ENCODE data around the gene BRD4.

The BRD4 gene

DNA sequence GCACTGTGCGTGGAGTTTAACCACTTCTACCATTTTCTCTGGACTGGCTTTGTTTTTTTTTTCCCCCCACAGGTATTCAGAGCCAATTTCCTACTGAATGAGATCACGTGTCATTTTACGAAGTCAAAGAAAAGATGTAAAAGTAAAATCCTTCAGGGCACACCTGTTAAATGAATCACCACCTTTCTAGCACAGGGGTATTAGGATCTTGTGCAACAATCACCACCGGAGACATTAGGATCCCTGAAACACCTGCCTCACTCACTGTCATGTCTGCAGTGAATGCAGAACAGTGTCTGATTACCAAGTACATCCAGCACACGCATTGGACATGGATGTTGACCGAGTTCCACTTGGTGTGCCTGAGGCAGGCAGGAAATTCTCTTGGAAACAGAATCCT lies 17.2 kb downstream of the BRD4 start:
- no peak for TF ChIP-seq Cebpa-rat (IDR thresholded peaks at IDR 0.05)
- peaks cover 100% of the 10 kb centered on the region for H4K20me1 ChIP-seq
- peaks cover 79% of the 10 kb centered on the region for H3K4me1 ChIP-seq

GRCh38 chr19:15313649-15314279 lies 18.6 kb downstream of the BRD4 start:
- Histone ChIP-seq H3K4me1 (peaks cover 71% of the 10 kb centered on the region), H3K9me3 (peaks cover 6% of the 10 kb centered on the region; the same call in 1 of the 2 replicates), H3K9ac (no peak overlapping the region), H4K20me1 (peaks cover 100% of the 10 kb centered on the region), H3K27me3 (no peaks in the 10 kb centered on the region), H3K4me3 (no peak overlapping the region), H3K27ac (no peak overlapping the region), H3K36me3 (peaks cover 47% of the 10 kb centered on the region), H3K4me2 (no peak overlapping the region)
- no peak for TF ChIP-seq Cebpa-rat (IDR thresholded peaks at IDR 0.05)

More for the DNA sequence above, 17.2 kb downstream of the BRD4 start:
- no peaks in the 10 kb centered on the region for H3K27me3 ChIP-seq
- no peaks in the 10 kb centered on the region for H3K9me3 ChIP-seq
- no peak overlapping the region for H3K4me3 ChIP-seq
- 0 out of 2 replicates have a peak overlapping the region, but pooled peaks have one; percentile 76 for H3K4me2 ChIP-seq
- H3K27ac ChIP-seq, result no peak overlapping the region
- H3K36me3 ChIP-seq, result peaks cover 39% of the 10 kb centered on the region
- no peak overlapping the region for H3K9ac ChIP-seq

DNA sequence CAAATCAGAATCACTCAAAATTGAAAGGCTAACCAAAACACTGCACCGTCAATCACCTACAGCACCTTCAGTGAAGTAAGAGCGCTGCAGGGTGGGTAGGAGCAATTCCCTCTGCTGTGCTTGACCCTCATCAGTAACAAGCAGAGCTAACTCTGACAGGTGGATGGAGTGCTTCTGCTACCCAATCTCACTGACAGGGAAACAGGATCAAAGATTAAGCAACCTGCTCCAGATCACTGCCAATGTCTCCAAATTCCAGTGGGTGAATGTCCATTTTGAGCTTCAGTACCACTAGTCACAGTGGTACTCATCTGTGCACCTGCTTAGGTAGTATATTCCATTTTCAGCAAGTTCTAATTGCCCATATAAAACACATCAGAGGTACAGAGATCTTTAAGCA lies 25.2 kb downstream of the BRD4 start:
- H3K9me3 ChIP-seq, result peaks cover 44% of the 10 kb centered on the region
- H3K36me3 ChIP-seq, result peaks cover 52% of the 10 kb centered on the region
- no peak for TF ChIP-seq Cebpa-rat (IDR thresholded peaks at IDR 0.05)
- no peak overlapping the region for H3K27ac ChIP-seq
- H3K27me3 ChIP-seq, result no peaks in the 10 kb centered on the region
- peaks cover 58% of the 10 kb centered on the region for H3K4me1 ChIP-seq
- H3K9ac ChIP-seq, result no peak overlapping the region
- no peak overlapping the region for H3K4me3 ChIP-seq
- H3K4me2 ChIP-seq, result no peak overlapping the region
- H4K20me1 ChIP-seq, result peaks cover 100% of the 10 kb centered on the region

- 0 out of 2 replicates have a peak overlapping the region, but pooled peaks have one; percentile 0 for H3K4me3 ChIP-seq
- H3K4me2 ChIP-seq, result no peak overlapping the region
- H3K9ac ChIP-seq, result no peak overlapping the region
- H3K9me3 ChIP-seq, result peaks cover 44% of the 10 kb centered on the region
- peaks cover 58% of the 10 kb centered on the region for H3K4me1 ChIP-seq
- TF ChIP-seq Cebpa-rat (IDR thresholded peaks at IDR 0.05), result no peak
- peaks cover 47% of the 10 kb centered on the region for H3K36me3 ChIP-seq
- H3K27ac ChIP-seq, result no peak overlapping the region
- no peaks in the 10 kb centered on the region for H3K27me3 ChIP-seq
- peaks cover 100% of the 10 kb centered on the region for H4K20me1 ChIP-seq
Measured at GRCh38 chr19:15305582-15306334, 26.6 kb downstream of the BRD4 start.

DNA sequence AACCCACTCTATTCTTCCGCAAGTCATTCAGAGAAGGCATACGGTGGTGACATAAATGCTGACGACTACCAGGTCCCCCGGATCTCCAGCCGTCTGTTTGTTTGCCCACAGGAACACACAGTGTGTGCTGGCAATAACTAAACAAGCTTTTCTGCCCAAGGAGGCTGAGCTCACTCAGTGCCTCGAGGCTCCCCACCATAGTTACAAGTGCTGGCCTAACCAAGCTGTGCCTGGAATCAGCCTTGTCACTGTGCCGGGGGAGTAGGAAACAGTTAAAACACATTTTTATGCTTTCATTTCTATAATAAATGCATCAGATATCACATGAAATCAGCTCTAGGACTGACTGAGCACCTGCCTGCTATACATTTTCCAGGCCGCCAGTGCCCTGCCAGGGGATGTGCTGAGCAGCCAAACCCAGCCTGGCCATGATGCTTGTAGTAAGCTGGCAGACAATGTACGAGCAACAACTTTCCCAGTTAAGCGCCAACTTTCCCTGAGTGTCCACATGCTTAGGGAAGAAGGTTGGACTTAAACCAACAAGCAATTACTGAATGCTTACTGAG lies 28.1 kb downstream of the BRD4 start:
- H3K9ac ChIP-seq, result no peak overlapping the region
- peaks cover 61% of the 10 kb centered on the region for H3K4me1 ChIP-seq
- TF ChIP-seq Cebpa-rat (IDR thresholded peaks at IDR 0.05), result no peak
- no peaks in the 10 kb centered on the region for H3K27me3 ChIP-seq
- peaks cover 47% of the 10 kb centered on the region for H3K36me3 ChIP-seq
- peaks cover 43% of the 10 kb centered on the region for H3K9me3 ChIP-seq
- H3K27ac ChIP-seq, result no peak overlapping the region
- 0 out of 2 replicates have a peak overlapping the region, but pooled peaks have one; percentile 69 for H3K4me2 ChIP-seq
- no peak overlapping the region for H3K4me3 ChIP-seq
- H4K20me1 ChIP-seq, result peaks cover 100% of the 10 kb centered on the region

DNA sequence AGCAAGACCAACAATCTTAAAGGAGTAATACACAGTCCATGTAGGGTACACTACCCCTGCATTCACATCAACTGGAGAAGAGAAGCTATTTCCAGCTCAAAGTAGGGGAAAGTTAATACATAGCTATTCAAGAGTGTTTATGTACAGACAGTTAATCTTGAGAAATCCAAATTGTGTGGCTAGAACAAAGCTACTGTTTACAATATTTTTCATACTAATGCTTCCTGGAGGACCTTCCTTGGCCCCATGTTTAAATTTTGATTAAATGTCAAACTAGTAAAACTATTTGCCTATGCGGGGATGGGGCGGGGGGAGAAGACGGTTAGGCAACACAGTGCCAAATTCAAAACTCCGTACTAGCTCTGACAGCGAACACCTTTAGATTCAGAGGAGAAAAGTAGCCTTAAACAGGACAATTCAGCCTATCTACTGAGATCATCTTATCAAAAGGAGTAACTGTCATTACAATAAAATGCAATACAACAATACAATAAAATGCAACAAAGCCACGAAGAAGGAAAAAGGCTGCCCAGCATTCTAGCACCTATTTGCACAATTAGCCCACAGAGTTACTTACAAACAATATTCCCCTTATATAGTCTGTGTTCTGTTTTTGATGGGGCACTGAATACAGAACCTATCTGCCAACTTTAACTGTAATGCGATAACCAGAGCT lies 29.1 kb downstream of the BRD4 start:
- Histone ChIP-seq H3K27me3 (no peaks in the 10 kb centered on the region), H3K9me3 (peaks cover 33% of the 10 kb centered on the region), H3K4me2 (peak overlapping the region; percentile 69), H4K20me1 (peaks cover 100% of the 10 kb centered on the region), H3K4me3 (no peak overlapping the region), H3K36me3 (peaks cover 39% of the 10 kb centered on the region), H3K9ac (no peak overlapping the region), H3K4me1 (peaks cover 71% of the 10 kb centered on the region), H3K27ac (0 out of 2 replicates have a peak overlapping the region, but pooled peaks have one; percentile 10)
- TF ChIP-seq Cebpa-rat (IDR thresholded peaks at IDR 0.05), result no peak

DNA sequence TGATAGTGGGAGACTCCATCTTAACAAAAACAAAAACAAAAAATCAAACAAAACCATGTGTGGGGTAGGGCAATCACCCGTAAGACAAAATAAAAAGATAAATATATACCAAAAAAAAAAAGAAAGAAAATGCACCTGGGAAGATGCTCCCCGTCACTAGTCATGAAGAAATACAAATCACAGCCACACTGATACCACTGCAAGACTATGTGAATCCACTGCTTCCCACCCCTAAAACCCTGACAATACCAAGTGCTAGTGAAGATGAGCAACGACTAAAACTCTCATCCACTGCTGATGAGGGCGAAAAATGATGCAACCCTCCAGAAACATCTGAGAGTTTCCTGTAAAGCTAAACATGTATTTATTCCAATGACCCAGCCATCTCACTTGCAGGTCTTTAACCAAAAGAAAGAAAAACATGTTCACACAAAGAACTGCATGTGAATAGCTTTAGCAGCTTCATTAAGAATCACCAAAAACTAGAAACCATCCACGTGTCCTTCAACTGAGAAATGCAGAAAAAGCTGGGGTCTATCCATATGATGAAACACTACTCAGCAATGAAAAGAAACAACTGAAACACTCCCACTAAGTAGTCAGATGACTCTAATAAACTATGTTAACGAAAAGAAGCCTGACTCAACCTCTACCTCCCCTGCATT lies 31.7 kb downstream of the BRD4 start:
- no peak overlapping the region for H3K4me3 ChIP-seq
- no peak overlapping the region for H3K9ac ChIP-seq
- peak overlapping the region; percentile 69 for H3K4me2 ChIP-seq
- H3K4me1 ChIP-seq, result peaks cover 97% of the 10 kb centered on the region
- H3K27me3 ChIP-seq, result no peaks in the 10 kb centered on the region
- peaks cover 38% of the 10 kb centered on the region for H3K36me3 ChIP-seq
- H3K9me3 ChIP-seq, result peaks cover 9% of the 10 kb centered on the region
- no peak for TF ChIP-seq Cebpa-rat (IDR thresholded peaks at IDR 0.05)
- peaks cover 100% of the 10 kb centered on the region for H4K20me1 ChIP-seq
- no peak overlapping the region for H3K27ac ChIP-seq

GRCh38 chr19:15299568-15300409 lies 32.5 kb downstream of the BRD4 start:
- H3K4me2 ChIP-seq, result peak overlapping the region; percentile 64
- peaks cover 39% of the 10 kb centered on the region for H3K36me3 ChIP-seq
- 0 out of 2 replicates have a peak overlapping the region, but pooled peaks have one; percentile 28 for H3K27ac ChIP-seq
- H4K20me1 ChIP-seq, result peaks cover 100% of the 10 kb centered on the region
- H3K9ac ChIP-seq, result no peak overlapping the region
- no peaks in the 10 kb centered on the region for H3K27me3 ChIP-seq
- H3K4me1 ChIP-seq, result peaks cover 100% of the 10 kb centered on the region
- H3K4me3 ChIP-seq, result no peak overlapping the region
- TF ChIP-seq Cebpa-rat (IDR thresholded peaks at IDR 0.05), result no peak
- peaks cover under 1% of the 10 kb centered on the region for H3K9me3 ChIP-seq
